ENCODE measurements around the gene ZNF285. TPM values are rescaled to one million over a fixed set of nuclear protein-coding genes. Genes with fewer than 3 reads are reported as not detected.
A peak's percentile ranks its signal among the peaks of the same experiment; 100 is the strongest.

The ZNF285 gene
- total RNA-seq, 2 donors from 2014 or later = 1.2 to 1.7 TPM

- Histone ChIP-seq H3K4me1 (no peaks in the 10 kb centered on the region), H3K4me3 (no peak overlapping the region), H3K9me3 (peaks cover 0 to 8% of the 10 kb centered on the region in 2 donors), H3K27ac (no peak overlapping the region), H3K27me3 (no peaks in the 10 kb centered on the region), H3K36me3 (no peaks in the 10 kb centered on the region)
- DNase-seq (ENCODE audit: low spot score) = no peak
- no peak for TF ChIP-seq CTCF (IDR thresholded peaks at IDR 0.05)
Observed at GRCh38 chr19:44374789-44375188, 26.6 kb downstream of the ZNF285 start.

- DNase-seq (ENCODE audit: low spot score) = no peak
- H3K27ac ChIP-seq = no peak overlapping the region
- no peaks in the 10 kb centered on the region for H3K36me3 ChIP-seq
- H3K4me1 ChIP-seq = no peaks in the 10 kb centered on the region
- peaks cover 0 to 4% of the 10 kb centered on the region in 2 donors for H3K9me3 ChIP-seq
- TF ChIP-seq CTCF (IDR thresholded peaks at IDR 0.05) = no peak
- no peaks in the 10 kb centered on the region for H3K27me3 ChIP-seq
- H3K4me3 ChIP-seq = no peak overlapping the region
Observed at GRCh38 chr19:44371815-44372480, 29.5 kb downstream of the ZNF285 start.

- no peak for DNase-seq (ENCODE audit: low spot score)
- Histone ChIP-seq H3K9me3 (no peaks in the 10 kb centered on the region), H3K27ac (no peak overlapping the region), H3K27me3 (no peaks in the 10 kb centered on the region), H3K4me1 (no peaks in the 10 kb centered on the region), H3K36me3 (no peaks in the 10 kb centered on the region), H3K4me3 (no peak overlapping the region)
- no peak for TF ChIP-seq CTCF (IDR thresholded peaks at IDR 0.05)
Observed at GRCh38 chr19:44367024-44367423, 34.4 kb downstream of the ZNF285 start.

- peak; percentile 82 for DNase-seq (ENCODE audit: low spot score)
- no peak for TF ChIP-seq CTCF (IDR thresholded peaks at IDR 0.05)
Observed at GRCh38 chr19:44356383-44357111, 44.9 kb downstream of the ZNF285 start, which contains the start of gene ZNF112. TSS of gene ZNF112 (minus strand) at chr19:44356680. CDS start at chr19:44340539, 16,141 bp downstream.

GRCh38 chr19:44346556-44346955, 54.9 kb downstream of the ZNF285 start:
- no peaks in the 10 kb centered on the region for H3K27me3 ChIP-seq
- TF ChIP-seq CTCF (IDR thresholded peaks at IDR 0.05) = no peak
- no peak overlapping the region for H3K4me3 ChIP-seq
- H3K36me3 ChIP-seq = no peaks in the 10 kb centered on the region
- peaks cover 0 to 21% of the 10 kb centered on the region in 2 donors for H3K9me3 ChIP-seq
- H3K4me1 ChIP-seq = no peaks in the 10 kb centered on the region
- DNase-seq (ENCODE audit: low spot score) = no peak
- no peak overlapping the region for H3K27ac ChIP-seq

More at GRCh38 chr19:44356383-44357111, 44.9 kb downstream of the ZNF285 start, which contains the start of gene ZNF112:
- Histone ChIP-seq H3K9me3 (no peaks in the 10 kb centered on the region), H3K27ac (peak within 1 kb of the TSS; percentile 49 to 61), H3K4me1 (peaks cover 0 to 7% of the 10 kb centered on the region in 2 donors), H3K36me3 (peaks cover 6% of the 10 kb centered on the region), H3K4me3 (peak within 1 kb of the TSS; percentile 54 to 55), H3K27me3 (no peaks in the 10 kb centered on the region)
